GM19238 (cell line): ENCODE data around the gene RCSD1.

Experiments used
- DNase-seq: peaks from one replicate; pipeline ENCODE4 v3.0.0; 2011; ENCODE audit warnings: low spot score; ENCODE audit not compliant: insufficient read length

RCSD1 gene

GRCh38 chr1:167683641-167684502, 53.8 kb downstream of the RCSD1 start:
- no peak for DNase-seq

DNA sequence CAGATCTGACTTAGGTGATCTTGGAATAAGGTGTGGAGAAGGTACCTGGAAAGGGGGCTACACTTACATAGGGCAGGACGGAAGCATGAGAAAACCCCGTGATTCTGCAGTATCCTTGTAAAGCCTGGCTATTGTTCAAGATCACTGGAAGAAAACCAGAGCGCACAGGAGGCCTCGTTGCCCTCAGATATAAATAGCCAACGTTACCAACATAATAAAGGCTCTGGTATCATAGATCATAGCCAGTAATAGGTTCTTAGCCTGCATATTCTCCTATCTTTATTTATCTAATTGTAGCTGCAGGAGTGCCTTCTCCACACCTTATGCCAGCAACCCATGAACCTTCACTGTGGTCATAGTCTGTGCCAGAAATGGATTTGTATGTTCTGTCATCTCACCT, 55.8 kb downstream of the RCSD1 start:
- no peak for DNase-seq

DNA sequence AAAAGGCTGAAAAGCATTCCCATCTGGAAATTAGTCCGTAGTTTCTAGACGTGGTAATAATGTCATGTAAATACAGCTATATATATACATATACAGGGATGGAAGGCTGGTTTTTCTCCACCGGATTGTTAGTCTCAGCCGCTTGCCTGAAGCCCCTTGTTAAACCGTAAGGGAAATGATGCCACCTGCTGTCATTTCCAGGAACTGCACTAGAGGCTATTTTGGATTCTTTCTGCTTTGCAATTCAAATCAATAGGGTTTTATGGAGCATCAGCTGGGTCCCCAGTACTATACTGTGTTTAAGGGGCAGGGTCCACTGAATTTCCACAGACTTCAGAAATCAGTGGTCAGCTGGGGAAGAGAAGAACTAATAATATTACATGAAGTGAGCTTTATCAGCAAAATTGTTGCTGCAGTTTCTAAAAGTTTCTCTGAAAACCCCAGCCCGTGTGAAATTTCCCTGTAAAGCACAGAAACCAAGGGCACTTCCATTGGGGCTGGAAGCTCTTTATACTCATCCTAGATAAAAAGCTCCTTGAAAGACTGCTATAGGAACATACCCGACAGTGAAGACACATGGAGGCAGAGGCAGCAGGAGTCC, 58.0 kb downstream of the RCSD1 start:
- peak; percentile 65 for DNase-seq

DNA sequence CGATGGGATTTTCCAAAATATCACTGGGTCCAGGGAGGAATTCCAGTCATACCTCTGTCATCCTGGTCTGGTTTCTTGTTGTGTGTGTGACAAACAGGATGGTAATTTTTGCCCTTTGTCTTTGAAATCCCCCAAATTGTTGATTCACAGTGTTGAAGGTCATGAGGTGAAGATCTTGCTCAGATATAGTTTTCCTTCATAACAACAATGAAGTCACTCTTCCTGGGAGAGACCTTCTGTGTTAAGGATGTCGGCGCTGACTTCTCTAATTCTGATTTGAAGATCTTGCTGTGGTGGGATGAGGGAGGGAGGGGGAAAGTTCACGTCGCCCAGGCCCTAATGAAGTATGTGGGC, 59.5 kb downstream of the RCSD1 start:
- no peak for DNase-seq

GRCh38 chr1:167690053-167690452, 60.0 kb downstream of the RCSD1 start:
- DNase-seq = no peak

DNA sequence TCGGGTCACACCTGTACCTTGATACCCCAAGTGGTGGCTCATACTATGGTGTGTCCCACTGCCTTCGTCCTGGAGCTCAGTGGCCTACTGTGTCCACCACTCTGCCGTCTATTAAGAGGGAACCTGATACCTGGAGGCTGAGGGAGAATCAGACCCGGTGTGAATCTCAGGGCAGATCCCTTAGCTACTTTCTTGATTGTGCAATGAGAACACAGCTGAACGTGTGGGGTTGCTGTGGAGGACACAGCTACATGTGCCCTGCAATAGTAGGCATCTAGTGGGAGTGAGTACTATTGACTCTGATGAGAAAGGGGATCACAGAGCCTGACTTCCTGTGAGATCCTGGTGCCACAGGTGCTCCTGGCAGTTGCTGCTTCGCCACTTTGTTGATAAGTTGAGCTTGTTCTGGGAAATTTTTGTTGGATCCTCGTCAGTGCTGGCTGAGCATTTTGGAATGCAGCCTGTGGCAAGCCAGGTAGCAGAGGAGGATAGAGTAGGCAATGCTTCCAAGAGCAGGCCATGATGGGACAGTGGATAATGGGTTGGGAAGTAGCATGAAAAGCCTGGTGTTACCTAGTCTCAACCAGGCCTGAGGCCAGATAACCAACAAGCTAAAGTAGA, 63.5 kb downstream of the RCSD1 start:
- DNase-seq = no peak

DNA sequence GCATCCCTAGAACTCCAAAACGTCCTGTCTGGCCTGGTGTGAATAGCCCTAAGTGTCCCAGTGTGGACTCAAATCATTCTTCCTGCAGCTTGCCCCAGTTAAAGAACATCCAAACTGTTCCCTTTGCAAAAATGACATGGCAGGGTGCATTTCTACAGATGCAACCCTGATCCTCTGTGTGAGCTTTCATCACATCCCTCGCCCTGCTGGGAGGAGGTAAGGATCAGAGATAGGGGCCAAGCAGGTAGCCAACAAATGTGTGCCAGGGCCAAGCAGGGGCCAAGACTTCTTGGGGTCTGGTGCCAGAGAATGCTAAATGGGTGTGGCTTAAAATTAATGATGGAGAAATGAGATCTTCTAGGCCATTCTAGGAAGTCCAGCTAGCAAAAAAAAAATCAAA, 64.7 kb downstream of the RCSD1 start:
- no peak for DNase-seq

- DNase-seq = no peak
Observed at GRCh38 chr1:167695147-167695546, 65.1 kb downstream of the RCSD1 start.

GRCh38 chr1:167695756-167696561, 65.9 kb downstream of the RCSD1 start:
- DNase-seq = no peak

DNA sequence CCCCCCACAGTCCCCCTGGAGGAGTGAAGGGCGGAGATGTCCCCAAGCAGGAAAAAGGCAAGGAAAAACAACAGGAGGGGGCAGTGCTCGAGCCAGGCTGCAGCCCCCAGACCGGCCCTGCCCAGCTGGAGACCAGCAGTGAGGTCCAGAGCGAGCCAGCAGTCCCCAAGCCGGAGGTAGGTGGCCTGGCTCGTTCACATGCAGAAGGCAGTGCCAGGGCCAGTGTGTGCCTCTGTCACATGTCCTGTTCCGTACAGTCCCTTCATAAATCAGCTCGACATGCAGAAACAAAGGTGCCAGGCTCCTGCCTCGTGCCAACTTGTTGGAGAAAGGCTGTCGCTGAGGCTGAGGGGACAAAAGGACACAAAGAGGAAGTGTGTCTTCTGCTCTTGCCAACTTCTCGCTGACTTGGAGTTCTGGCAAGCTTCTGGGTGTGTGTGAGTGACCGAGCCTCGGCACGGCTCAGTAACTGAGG, 67.7 kb downstream of the RCSD1 start:
- DNase-seq = no peak

DNA sequence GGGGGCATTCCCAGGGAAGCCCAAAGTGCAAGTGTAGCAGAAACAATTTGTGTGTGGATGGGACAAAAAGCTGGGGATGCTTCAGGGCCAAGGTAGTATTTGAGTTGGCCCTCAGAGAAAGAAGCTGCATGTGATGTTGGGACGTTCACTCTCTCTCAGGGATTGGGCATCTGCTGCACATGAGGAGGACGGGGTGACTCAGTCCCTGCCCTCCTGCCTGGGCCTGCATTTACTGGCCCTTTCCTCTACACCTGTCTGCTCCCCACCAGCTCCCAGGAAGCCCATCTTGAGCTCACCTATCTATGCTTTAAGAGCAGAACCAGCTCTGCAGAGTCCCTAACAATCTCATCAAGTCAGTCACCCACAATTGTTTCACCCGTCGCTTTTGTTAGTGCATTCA, 68.3 kb downstream of the RCSD1 start:
- DNase-seq = no peak

GRCh38 chr1:167701510-167701909, 71.5 kb downstream of the RCSD1 start:
- no peak for DNase-seq

GRCh38 chr1:167703557-167703956, 73.5 kb downstream of the RCSD1 start:
- no peak for DNase-seq

DNA sequence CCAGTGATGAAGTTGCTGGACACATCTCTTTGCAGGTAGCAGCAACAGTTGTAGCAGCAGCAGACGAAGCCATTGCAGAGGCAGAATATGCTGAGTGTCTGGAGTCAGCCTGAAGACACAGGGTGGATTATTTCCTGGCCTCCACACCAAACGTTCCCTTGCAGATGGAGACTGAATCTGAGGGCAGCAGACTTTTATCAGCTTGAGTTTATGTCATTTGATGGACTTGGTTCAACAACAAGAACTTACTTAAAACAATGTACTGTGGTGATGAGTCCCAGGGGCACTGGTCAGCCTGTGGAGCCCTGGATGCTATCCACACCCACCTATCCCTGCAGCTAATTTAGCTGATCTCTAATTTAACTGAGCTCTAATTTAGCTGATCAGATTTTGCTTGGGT, 74.7 kb downstream of the RCSD1 start:
- DNase-seq = no peak

- DNase-seq = no peak
Observed at GRCh38 chr1:167705250-167705649, 75.2 kb downstream of the RCSD1 start.

GRCh38 chr1:167706363-167706762, 76.3 kb downstream of the RCSD1 start:
- DNase-seq = no peak

DNA sequence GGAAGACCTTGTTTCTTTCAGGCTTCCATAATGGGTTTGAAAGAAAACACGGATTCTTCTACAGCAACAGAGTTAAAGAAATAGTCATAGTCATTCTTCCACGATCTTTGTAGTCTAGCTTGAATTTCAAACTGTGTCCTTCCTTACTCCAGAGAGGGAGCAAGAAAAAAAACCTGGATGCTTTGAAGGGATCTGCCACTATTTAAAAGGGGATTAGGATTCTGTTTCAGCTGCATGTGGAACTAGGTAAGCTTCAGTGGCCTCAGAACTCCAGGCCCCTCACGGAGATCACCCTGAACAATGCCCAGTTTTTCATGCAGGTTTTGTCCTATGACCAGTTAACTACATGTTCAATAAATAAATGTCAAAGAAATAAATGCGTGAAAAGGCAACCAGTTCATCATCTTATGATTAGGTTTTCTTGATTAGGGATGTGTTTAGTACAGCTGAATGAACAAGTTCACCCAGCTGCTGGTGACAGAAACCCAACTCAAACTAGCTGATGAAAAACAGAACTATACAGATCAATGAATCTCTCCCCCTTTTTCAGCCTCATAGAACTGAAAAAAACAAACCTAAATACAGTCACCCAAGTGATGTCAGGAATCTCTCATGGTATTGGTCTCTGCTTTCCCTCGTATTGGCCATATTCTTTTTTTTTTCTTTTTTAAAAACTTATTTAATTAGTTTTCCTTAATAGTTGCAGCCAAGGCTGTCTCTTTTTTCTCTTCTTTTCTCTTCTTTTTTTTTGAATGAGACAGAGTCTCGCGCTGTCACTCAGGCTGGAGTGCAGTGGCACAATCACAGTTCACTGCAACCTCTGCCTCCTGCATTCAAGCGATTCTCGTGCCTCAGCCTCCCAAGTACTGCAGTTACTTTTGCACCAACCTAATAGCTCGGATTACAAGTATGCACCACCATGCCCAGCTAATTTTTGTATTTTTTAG, 77.2 kb downstream of the RCSD1 start:
- DNase-seq = no peak

- no peak for DNase-seq
Observed at GRCh38 chr1:167707942-167708341, 77.9 kb downstream of the RCSD1 start.

- DNase-seq = no peak
Observed at GRCh38 chr1:167708940-167709389, 78.9 kb downstream of the RCSD1 start.

GRCh38 chr1:167710836-167711235, 80.8 kb downstream of the RCSD1 start:
- DNase-seq = no peak
